COLO668 (cell line): ENCODE data around the gene KMO.

Source experiments
- DNase-seq: peaks from one replicate; lab custom pipeline; 2025; ENCODE audit not compliant: unreplicated experiment; lab: John Stamatoyannopoulos, UW

The KMO gene

GRCh38 chr1:241624935-241625334, 92.8 kb downstream of the KMO start:
- no peak for DNase-seq

GRCh38 chr1:241627453-241628259, 95.5 kb downstream of the KMO start:
- DNase-seq = peak; percentile 36

GRCh38 chr1:241630005-241630404, 97.8 kb downstream of the KMO start:
- no peak for DNase-seq

GRCh38 chr1:241630476-241630875, 98.3 kb downstream of the KMO start:
- no peak for DNase-seq

GRCh38 chr1:241630899-241631298, 98.7 kb downstream of the KMO start:
- DNase-seq = no peak

- DNase-seq = no peak
Measured at GRCh38 chr1:241631674-241632073, 99.5 kb downstream of the KMO start.

- no peak for DNase-seq
Measured at GRCh38 chr1:241632987-241633386, 100.8 kb downstream of the KMO start.

GRCh38 chr1:241635556-241636152, 103.5 kb downstream of the KMO start:
- DNase-seq = no peak

GRCh38 chr1:241636291-241636690, 104.1 kb downstream of the KMO start:
- no peak for DNase-seq

- no peak for DNase-seq
Measured at GRCh38 chr1:241637046-241637590, 104.9 kb downstream of the KMO start.

- DNase-seq = no peak
Measured at GRCh38 chr1:241637604-241638003, 105.4 kb downstream of the KMO start.

GRCh38 chr1:241638099-241638682, 106.0 kb downstream of the KMO start:
- DNase-seq = no peak

- no peak for DNase-seq
Measured at GRCh38 chr1:241638909-241639622, 106.9 kb downstream of the KMO start.

- peak; percentile 61 for DNase-seq
Measured at GRCh38 chr1:241639623-241640148, 107.5 kb downstream of the KMO start.

- DNase-seq = peak; percentile 99
Measured at GRCh38 chr1:241640149-241640866, 108.1 kb downstream of the KMO start, which contains the start of the genes CHML and OPN3. Gene CHML, minus strand, starts transcription at chr1:241640369. Its CDS starts 4,603 bp downstream, at chr1:241635766. Gene OPN3, minus strand, starts transcription at chr1:241640369. Its CDS starts 115 bp downstream, at chr1:241640254.

- DNase-seq = peak; percentile 32
Measured at GRCh38 chr1:241640867-241641622, 108.9 kb downstream of the KMO start.

- DNase-seq = no peak
Measured at GRCh38 chr1:241641773-241642592, 109.8 kb downstream of the KMO start.

GRCh38 chr1:241642593-241642944, 110.4 kb downstream of the KMO start:
- DNase-seq = no peak

GRCh38 chr1:241644259-241644658, 112.1 kb downstream of the KMO start:
- no peak for DNase-seq
